Epidermal melanocyte (primary cell): ENCODE measurements around the gene TMEM243.
"Not testable (repeated sequence)": the region's sequence is repeated elsewhere in the genome, so short reads cannot be mapped to it uniquely, and the experiment has no call there.

Source experiments
- DNase-seq: peaks from one replicate; pipeline ENCODE4 v3.0.0; 2011; ENCODE audit warnings: low spot score; ENCODE audit not compliant: insufficient read length

TMEM243 gene, protein sequence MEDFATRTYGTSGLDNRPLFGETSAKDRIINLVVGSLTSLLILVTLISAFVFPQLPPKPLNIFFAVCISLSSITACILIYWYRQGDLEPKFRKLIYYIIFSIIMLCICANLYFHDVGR

GRCh38 chr7:87219545-87220025 is at the start of gene TMEM243:
TMEM243 (minus strand) TSS chr7:87219732; CDS start chr7:87219503, 229 bp downstream.
- peak; percentile 41 for DNase-seq

DNA sequence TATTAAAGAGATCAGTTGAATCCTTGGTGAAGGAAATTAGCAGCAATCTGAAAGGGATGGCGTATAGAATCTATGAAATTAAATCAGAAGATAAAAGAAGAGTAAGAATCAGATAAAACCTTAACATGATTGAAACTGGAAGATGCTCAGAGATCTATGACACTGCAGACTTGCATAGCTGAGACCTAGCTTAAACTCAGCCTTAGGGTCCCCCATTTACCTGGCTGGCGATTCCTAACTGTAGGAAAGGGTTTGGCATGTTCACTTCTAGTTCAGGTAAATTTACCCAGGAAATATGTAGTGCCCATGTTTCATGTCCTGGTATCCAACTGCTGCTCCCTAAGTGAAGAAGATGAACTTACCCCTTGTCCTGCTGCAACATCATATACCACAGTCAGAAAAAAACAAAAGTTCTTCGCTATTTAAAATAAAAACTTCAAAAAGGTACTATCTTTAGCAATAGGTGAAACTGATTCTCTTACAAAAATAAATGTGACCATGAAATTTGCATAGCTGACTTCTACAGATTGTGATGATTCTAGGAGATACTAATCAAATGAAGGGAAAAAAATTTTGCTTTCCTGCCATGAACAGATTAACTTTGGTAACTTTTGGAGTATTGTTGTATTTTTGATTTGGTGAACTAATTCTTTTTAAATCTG is 47.8 kb upstream of the TMEM243 start:
- no peak for DNase-seq

GRCh38 chr7:87263537-87263936 is 44.0 kb upstream of the TMEM243 start:
- DNase-seq = no peak

DNA sequence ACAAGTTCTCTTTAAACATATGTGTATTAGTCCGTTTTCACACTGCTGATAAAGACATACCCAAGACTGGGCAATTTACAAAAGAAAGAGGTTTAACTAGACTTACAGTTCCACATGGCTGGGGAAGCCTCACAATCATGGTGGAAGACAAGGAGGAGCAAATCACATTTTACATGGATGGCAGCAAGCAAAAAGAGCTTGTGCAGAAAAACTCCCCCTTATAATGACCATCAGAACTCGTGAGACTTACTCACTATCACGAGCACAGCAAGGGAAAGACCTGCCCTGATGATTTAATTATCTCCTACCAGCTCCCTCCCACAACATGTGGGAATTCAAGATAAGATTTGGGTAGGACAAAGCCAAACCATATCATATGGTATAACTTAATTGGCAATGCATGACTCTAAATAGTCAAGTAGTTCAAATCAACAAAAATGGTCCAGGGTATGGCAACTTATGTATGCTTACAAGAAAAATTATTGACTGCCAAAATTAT is 34.1 kb upstream of the TMEM243 start:
- no peak for DNase-seq

DNA sequence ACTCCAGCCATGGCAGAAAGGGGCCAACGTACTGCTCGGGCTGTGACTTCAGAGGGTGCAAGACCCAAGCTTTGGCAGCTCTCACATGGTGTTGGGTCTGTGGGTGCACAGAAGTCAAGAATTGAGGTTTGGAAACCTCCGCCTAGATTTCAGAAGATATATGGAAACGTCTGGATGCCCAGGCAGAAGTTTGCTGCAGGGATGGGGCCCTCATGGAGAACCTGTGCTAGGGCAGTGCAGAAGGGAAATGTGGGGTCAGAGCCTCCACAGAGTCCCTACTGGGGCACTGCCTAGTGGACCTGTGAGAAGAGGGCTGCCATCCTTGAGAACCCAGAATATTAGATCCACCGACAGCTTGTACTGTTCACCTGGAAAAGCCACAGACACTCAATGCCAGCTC is 26.1 kb upstream of the TMEM243 start:
- DNase-seq = not testable (repeated sequence)

DNA sequence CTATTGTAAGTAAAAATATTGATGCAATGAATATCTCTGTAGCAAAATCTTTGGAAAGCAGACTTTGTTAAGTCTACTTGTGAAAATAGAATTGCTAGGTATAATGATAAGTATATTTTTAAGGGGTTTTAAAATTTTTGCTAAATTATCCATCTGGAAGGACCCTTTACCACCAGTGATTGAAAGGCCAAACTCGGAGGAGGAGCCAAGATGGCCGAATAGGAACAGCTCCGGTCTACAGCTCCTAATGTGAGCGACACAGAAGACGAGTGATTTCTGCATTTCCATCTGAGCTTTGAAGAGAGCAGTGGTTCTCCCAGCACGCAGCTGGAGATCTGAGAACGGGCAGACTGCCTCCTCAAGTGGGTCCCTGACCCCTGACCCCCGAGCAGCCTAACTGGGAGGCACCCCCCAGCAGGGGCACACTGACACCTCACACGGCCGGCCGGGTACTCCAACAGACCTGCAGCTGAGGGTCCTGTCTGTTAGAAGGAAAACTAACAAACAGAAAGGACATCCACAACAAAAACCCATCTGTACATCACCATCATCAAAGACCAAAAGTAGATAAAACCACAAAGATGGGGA is 19.0 kb upstream of the TMEM243 start:
- DNase-seq = not testable (repeated sequence)

- DNase-seq = no peak
Measured at GRCh38 chr7:87234949-87235348, 15.4 kb upstream of the TMEM243 start.

DNA sequence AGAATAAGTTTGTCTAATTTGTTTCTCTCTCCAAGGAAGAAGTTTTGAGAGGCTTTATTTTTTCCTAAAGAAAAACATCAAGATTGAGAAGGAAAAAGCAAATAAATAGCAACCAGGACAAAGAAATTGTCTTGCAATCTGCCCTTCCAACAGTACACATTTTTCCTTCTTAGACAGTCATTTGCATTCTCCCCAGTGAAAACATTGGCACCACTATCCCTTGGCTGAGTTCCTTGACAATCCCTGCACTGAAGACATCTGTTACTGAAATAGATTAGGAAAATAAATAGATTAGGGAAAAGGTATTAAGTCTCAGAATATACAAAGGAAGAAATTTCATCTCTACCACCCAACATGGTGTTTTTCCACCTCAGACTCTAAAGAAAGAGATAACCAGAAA is 12.2 kb upstream of the TMEM243 start:
- DNase-seq = no peak

GRCh38 chr7:87231258-87231657 is 11.7 kb upstream of the TMEM243 start:
- DNase-seq = no peak

GRCh38 chr7:87226495-87226894 is 7.0 kb upstream of the TMEM243 start:
- DNase-seq = no peak

DNA sequence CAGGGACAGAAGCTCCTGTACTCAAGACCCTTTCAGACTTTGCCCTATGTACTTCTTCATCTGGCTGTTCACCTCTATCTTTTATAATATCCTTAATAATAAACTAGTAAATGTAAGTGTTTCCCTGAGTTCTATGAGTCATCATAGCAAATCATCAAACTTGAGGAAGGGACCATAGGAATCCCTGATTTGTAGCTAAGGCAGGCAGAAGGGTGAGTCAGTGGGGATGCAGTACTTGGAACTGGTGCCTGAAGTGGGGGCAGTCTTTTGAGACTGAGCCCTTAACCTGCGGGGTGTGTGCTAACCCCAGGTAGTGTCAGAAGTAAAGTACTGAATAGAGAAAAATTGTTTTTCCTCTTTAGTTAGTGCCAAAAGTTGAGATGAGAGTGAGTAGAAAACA is 6.2 kb upstream of the TMEM243 start:
- no peak for DNase-seq

GRCh38 chr7:87223666-87224065 is 4.1 kb upstream of the TMEM243 start:
- DNase-seq = no peak

- no peak for DNase-seq
Measured at GRCh38 chr7:87220734-87221215, 1.2 kb upstream of the TMEM243 start.

DNA sequence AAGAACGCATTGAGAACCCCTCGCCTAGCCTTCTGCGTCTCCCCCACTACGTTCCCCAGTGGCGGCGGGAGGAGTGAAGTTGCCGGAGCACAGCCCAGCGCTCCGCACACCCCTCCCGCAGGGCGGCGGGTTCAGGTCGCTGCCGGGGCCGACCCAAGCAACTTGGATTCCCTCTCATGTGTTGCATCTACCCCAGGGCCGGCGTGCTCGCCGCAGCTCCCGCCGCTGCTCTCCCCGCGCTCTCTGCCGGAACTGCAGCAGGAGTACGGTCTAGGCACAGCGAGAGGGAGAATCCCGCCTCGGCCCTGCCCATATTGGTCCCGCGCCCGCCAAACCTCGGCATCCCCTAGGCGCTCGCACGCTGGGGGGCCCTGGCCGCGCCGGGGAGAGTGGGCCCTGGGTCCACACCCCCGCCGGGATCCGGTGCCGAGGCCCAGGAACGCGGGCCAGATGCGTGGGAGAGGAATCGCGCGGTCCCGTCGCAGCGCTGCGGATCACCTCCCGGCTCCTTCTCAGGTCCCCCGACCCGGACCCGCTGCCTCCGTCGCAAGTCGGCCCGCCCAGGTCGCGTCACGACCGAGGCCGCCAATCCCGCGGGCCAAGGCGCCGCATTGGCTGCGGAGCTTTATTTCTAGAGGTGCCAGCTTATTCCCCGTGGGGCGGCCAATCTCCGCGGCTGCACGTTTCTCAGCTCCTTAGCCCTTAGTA is 648 bp upstream of the TMEM243 start:
- peak; percentile 79 for DNase-seq

GRCh38 chr7:87218796-87219544 is 562 bp downstream of the TMEM243 start:
- no peak for DNase-seq

DNA sequence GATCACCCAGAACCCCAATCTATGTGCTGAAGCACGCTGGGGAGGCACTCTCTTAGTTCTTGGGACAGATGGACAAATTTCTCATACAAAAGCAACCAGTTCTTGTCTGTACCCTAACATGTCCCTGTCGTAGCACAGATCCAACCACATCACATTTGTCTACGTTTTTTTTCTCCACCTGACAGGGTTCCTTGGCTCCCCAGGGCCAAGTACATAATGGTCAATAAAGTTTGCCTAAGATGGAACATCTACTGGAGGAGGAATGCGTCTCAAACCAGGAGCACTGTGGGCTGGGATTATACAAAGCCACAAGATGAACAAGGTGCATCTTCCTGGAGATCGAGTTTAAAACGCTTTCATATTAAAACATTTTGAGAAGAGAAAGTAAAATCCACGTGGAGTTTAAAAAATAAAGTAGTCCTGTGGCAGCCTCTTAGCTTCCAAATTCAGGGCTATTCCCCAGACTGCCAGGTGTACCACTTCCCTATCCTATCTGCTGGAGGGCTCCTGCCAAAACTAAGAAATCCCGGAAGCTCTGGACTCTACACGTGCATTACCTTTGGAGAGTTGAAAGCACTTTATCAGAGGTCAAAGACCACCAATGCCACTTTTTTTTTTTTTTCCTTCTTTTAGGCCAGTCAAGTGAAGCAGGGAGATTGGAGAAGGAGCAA is 1.4 kb downstream of the TMEM243 start:
- DNase-seq = no peak

GRCh38 chr7:87216701-87217508 is 2.6 kb downstream of the TMEM243 start:
- no peak for DNase-seq

- DNase-seq = no peak
Measured at GRCh38 chr7:87215046-87215445, 4.5 kb downstream of the TMEM243 start.

- DNase-seq = no peak
Measured at GRCh38 chr7:87213811-87214210, 5.7 kb downstream of the TMEM243 start.

DNA sequence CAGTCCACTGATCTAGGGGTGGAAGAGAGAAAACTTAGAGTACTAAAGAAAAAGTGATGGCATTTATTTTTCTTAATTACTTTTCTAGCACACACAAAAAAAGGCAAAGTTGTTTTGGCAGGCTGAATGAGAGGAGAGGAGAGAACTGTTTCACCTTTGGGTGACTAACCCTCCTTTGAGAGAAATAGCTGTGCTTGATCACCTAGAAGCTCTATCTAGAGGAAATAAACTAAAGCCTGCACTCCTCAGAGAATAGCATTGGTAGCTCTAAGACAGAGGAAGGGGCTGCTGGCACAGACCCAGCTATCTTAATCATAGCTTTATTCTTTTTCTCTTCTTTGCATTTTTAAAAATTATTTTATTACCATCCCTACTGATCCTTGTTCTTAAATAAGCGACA is 6.3 kb downstream of the TMEM243 start:
- DNase-seq = no peak
